Stimulated activated CD4-positive, alpha-beta T cell treated with anti-CD3 and anti-CD28 coated beads, Interleukin-1b, Interleukin-23, amount 100 ng/mL, for 1 hour (primary cell): ENCODE data around the gene VEGFB.

Experiments
- DNase-seq, 2 donors: peaks; one replicate each; pipeline ENCODE4 v3.0.0-alpha.2; 2020; ENCODE audit warnings: low read depth in 2 of 2

The VEGFB gene

DNA sequence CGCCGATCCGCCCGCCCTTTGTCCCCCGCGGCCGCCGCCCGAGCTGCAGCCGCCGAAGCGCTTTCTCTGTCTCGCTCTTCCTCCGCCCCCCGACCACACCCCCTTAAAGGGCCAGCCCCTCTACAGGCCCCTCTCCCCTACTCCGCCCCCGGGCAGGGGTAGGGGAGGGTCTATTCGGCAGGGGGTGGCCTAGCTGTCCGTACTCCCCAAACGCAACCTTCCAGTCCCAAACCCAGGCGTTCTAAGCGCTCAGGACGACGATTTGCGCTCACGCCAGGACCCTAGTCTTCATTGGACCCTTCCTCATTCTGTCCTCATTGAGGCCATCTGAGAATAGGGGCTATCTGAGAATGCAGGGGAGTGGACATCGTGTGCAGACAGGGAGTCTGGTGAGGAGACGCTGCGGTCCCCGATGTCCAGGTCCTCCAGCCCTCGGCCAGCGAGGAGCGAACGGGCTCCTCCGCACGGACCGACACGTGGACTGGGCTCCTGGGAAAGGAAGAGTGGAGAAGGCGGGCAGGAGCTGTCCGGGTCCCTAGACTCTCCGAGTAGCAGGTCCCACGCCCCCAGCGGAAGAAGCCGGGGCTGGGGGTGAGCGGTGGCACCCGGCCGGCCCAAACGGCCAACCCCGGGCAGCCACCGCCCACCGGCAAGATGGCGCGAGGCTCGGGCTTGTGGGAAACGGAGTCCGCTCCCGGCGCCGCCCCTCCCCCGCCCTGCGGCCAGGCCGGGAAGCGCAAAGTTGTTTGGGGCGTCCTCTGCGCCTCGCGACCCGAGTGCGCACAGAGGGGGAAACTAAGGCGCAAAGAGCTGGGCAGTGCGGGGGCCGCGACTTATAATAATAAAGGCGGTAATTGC, 12.7 kb downstream of the VEGFB start, which contains the start of gene PPP1R14B:
PPP1R14B (minus strand) TSS at position 73 of the 858 bp plus-strand sequence. CDS start 270 bp downstream, outside the sequence.
- peak in 1 of 2 donors; percentile 69 for DNase-seq

DNA sequence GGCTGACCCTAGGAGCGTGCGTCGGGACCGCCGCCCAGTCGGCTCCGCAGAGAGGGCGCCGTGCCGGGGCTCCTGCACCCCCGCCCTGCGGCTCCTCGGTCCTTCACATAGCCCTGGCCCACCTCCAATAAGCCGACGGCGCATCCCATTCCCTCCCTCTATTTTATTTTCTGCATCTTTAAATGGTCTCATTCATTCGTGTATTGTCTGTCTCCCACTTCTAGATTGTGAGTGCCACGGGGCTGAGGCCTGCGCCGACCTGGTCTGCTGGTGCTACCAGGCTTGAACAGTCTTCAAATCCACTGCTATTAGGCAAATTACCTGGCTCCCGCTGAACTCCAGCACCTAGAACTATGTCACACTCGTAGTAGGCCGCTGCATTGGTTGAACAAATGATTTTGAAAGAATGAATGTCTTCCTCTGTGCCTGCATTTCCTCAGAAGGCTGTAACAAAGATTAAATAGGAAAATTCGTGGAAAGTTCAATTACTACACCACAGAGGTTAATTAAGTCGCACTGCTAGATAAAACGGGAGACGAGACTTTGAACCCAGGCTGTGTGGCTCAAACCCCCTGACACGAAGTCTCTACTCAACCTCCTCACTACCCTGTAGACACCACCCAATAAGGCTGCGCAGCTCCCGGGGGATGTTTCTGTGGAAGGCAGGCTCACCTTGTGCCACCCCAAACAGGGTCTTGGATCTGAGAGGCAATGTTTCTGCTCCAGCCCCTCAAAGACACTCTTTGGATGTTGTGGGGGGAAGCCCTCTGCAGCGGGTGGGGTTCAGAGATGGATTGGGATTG, 13.5 kb downstream of the VEGFB start:
- no peak for DNase-seq

DNA sequence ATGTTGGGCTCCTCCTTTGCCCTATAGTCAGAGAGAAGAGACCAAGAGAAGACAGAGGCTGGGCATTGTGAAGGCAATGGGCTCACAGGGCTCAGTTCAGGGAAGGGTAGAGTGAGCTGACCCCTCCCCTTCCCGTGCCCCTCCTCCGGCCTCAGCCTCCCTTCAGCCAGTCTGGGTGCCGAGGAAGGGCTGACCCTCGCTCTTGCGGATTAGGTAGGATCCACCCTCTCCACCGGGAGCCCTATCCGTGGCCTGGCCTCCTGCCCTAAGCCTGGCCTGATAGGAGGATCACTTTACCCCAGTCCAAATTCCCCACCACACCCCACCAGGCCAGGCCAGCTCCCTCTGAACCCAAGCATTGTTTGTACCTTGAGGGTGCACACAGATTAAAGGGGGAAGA, 14.2 kb downstream of the VEGFB start:
- no peak for DNase-seq

DNA sequence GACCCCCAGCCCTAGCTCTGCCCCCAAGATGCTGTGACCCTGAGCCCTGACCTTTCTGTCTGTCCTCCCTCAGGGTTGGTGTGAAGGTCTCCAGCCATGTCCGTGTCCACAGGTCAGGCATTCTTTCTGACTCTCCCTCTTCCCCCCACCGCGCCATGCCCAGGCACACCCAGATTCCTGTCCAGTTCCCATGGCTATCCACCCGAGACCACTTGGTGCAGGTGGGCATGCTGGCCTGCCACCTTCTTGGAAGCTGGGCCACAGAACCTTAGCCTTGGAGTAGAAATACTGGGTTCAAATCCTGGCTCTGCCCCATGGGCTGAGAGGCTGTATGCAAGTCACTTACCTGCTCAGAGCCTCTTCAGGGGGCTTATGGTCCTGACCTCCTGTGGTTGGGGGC, 14.7 kb downstream of the VEGFB start:
- DNase-seq = no peak

DNA sequence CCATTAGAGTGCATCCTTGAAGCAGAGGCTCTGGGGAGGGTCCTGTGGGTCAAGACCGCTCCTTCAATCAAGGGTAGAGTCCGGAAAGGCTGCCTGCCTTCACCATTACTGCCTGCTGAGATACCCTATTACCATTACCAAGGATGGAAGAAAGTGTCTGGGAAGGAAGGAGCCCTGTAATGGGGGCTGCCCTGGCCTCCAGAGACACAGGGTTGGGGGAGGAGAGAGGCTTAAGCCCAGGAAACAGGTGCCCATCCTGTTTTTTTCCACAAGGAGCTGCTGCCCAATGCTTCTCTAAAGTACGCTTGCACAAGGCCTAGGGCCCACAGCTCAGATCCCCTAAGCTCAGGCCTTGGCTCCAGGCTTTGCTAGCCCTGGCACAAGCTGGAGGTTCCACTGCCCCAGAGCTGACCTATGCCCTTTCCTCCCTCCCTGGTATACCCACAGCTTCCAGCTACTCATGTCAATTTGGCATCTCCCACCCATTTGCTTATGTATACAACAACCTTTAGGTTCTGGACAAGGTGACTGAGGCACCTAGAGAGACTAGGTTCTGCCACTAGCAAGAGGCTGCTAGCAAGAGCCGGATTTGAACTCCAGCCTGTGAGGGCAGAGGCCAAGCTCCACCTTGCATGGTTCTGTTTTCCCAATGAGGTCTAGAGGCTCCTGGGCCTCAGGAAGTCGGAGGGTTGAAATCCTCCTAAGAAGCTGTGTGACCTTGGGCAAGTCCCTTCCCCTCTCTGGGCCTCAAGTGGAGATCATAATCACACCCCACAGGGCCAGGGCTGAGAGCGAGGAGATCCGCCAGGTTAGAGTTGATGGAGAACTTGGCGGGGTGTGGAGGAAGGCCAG, 15.4 kb downstream of the VEGFB start:
- no peak for DNase-seq

DNA sequence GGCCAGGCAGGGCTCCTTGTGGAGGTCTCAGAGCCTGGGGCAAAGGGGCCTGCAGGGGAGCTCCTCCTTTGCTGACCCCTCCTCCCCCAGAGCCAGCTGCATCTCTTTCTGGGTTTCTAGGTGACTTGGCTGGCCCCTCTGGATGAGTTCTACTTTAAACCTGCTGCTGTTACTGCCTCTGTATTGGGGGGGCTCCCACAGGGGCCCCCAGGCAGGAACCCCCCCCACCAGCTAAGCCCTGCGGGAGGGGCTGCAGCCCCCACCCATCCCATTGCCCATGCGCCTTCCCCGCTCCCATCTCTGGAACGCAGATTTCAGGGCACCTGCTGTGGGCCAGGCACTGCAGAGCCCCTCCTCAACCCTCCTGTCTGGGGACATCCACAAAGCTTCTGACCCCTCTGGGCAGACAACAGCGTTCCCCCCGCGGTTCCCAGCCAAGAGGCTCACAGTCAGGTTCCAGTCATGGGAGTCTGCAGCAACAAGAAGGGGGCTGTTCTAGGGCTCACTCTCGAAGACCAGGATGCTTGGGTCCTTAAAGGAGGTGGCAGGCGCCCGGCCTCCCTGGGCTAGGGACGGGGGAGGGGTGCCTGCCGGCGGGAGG, 16.1 kb downstream of the VEGFB start:
- DNase-seq = no peak

DNA sequence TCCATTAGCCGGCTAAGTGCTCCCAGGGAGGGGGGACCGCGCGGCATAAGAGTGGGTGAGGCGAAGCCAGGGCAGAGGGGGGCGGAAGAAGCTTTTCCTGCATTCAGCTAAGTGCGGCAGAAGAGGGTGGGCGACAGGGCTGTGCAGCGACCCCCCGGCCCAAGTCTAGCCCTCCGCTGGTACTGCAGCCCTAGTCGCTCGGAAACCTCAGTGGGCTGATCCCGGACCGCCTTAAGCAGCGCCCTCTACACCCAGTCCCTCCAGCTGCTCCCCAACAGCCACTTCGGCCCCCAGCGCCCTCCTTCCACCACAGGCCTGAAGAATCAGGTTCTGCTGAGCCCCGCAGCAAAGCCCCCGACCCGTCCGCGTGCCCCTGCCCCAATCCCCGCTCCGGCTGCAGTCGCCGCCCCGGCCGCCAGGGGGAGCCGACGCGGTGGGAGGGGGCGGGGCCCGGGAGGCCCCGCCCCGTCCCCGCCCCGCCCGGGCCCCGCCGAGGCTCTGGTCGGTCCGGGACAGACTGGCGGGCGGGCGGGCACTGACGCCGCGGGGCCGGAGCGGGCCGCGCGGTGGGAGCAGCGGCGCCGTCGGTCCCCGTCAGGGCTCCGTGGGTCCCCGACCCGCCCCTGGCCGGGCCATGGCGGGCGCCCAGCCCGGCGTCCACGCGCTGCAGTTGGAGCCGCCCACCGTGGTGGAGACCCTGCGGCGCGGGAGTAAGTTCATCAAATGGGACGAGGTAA, 16.8 kb downstream of the VEGFB start, which contains the start of gene PLCB3:
PLCB3 (plus strand) TSS at position 515 of the 737 bp plus-strand sequence; CDS start at position 635, 120 bp downstream.
- peak in 1 of 2 donors; percentile 50 for DNase-seq

DNA sequence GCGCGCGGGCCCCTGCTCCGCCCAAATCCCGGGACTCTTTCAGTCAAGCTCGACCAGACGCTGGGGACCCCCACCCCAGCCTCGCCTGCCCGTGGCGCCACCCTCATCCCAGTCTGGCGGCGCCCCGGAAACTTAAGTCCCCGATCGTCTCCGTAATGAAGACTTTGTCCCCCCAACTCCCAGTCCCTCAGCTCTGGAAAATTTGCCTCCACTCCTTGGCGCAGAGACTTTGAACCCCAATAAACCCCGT, 17.3 kb downstream of the VEGFB start:
- DNase-seq = no peak

DNA sequence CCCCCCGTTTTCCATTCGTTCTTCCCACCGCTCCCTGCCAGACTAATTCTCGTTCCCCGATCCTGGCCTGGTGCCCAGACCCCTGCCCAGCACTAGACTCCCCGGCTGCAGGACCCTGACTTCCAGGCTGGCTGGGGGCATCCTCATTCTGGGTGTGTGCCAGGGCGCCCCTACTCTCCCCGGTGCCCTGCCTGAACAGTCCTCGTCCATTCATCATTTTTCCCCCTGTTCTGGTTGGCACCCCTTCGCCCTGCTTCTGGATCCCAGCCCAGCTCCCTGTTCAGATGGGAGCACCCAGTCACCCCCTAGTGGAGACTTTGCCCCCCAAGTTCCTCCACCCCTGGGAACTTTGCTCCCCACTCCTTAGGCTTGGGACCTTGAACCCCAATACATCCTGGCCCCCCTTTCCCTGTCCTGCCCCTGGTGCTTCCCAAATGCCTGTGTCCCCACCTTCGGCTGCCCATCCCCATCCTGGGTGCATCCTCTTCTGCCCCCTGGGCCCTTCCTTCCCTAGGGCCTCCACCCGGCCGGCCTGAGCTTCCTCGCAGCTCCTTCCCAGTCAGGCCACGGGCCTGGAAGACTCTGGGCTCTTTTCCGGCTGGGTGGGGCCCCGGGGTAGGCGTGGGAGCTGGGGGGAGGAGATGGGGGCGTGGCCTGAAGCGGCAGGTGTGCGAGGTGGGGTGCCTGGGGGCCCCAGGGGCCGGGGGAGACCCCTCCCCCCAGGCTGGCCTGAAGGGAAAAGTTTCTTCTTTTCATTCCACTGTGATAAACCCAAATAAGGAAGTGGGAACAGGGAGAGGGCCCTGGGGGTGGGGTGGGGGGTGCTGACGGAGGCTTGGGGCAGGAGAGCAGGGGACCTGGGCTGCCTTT, 17.9 kb downstream of the VEGFB start:
- DNase-seq = no peak

DNA sequence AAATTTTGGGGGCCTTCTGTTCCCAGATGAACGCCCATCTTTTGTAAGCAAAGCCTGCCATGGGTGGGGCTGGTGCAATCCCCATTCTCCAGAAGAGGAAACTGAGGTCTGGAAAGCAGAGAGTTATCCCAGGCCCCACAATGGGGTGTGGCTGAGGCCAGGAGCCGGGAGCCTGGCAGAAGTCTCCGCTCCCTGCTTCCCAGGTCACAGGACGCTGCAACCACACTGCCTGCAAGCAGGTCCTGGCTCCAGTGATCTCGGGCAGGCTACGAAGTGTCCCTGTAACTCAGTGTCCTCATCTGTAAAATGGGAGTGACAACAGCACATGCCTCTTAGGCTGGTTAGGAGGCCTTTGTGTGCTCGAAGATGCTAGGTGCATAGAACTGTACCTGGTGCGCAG, 18.7 kb downstream of the VEGFB start:
- DNase-seq = no peak

DNA sequence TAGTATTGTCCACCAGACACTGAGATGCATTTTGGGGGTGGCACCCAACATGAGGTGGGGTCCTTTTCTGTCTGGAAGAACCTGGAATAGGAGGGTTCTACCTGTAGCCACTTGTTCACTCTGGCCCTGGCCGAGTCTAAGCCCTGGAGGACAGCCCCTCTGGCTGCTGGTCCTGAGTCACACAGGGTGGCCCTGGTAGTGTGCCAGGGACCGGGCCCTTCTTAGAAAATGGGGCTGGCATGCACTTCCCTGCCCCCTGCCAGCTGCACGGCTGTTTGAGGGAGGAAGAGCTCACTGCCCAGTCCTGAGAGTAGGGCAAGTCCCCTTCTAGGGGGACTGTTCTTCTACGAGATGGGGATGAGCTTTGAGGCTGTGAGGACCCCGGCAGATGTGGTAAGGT, 19.1 kb downstream of the VEGFB start:
- DNase-seq = no peak

DNA sequence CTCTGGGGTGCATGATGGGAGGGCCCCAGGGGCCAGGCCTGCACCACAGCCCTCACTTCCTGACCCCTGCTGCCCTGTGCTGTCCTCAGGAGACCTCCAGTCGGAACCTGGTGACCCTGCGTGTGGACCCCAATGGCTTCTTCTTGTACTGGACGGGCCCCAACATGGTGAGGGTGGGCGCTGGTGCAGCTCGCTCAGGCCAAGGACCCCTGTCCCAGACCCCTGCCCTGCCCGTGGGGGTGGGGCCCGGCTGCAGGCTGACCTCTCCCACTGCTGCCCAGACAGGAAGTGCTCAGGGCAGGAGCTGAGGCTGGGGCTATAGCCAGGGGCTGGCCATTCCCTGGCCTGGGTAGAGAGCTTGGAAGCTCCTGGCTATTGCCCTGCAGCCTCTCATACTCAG, 19.9 kb downstream of the VEGFB start:
- DNase-seq = no peak

DNA sequence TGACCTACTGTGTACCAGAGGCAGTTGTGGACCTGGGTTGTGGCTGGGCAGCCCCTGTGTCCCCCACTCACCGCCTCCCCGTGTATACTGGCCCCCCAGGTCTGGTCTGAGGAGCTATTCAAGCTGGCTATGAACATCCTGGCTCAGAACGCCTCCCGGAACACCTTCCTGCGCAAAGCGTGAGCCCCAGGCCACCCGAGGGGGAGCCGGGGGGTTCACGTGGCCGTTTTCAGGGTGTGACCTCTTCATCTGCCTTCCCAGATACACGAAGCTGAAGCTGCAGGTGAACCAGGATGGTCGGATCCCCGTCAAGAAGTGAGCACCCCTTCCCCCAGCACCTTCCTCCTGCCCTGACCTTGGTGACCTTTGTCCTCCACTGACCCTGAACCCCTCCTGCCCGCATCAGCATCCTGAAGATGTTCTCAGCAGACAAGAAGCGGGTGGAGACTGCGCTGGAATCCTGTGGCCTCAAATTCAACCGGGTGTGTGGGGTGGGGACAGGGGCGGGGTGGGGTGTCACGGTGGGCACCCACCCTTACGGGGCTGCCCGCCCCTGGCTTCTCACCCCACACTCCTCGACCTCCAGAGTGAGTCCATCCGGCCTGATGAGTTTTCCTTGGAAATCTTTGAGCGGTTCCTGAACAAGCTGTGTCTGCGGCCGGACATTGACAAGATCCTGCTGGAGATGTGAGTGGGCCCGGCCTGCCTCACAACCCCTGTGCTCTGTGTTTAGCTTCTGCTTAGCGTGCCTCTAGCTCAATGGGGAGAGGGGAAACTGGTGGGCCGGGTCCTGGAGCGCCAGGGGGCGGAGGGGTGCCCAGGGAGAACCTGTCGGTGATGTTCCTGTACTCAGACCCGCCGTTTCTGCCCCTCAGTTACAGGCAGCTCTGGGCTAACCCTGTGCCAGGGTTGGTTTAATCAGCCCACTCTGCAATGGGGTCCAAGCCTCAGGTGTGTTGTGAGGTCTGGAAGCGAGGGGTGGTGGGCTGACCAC, 21.0 kb downstream of the VEGFB start:
- DNase-seq = no peak

DNA sequence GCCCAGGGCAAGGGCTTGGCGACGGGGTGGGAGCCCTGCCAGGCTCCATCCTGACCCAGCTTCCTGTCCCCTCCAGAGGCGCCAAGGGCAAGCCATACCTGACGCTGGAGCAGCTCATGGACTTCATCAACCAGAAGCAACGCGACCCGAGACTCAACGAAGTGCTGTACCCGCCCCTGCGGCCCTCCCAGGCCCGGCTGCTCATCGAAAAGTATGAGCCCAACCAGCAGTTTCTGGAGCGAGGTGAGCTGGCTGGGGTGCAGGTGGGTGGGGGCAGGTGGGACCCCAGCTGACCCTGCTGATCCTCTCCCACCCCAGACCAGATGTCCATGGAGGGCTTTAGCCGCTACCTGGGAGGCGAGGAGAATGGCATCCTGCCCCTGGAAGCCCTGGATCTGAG, 21.9 kb downstream of the VEGFB start:
- DNase-seq = no peak

DNA sequence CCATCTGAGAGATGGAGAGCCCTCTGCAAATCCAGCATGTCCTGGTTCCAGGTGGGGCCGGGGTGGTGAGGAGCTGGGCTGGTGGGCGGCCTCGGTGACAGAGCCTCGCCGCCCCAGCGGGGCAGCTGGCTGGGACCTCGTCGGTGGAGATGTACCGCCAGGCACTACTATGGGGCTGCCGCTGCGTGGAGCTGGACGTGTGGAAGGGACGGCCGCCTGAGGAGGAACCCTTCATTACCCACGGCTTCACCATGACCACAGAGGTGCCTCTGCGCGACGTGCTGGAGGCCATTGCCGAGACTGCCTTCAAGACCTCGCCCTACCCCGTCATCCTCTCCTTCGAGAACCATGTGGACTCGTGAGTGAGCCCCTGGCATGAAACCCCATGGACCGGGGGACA, 24.0 kb downstream of the VEGFB start:
- DNase-seq = no peak

DNA sequence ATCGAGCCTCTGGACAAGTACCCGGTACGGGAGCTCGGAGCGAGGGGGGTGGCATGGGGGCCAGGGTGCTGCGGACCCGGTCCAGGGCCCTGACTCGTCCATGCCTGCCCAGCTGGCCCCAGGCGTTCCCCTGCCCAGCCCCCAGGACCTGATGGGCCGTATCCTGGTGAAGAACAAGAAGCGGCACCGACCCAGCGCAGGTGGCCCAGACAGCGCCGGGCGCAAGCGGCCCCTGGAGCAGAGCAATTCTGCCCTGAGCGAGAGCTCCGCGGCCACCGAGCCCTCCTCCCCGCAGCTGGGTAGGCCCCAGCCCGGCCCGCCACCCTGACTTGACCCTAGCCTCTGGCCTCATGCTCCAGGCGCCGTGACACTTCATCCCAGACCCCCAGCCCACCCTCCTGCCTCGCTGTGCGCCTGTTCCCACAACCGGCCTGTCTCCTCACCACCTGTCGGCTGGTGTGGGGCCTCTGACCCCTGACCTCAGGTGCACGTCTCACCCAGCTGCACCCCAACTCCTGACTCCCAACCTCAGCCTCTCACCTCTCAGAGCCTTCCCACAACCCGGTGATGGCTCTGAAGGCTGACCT, 24.7 kb downstream of the VEGFB start:
- no peak for DNase-seq

DNA sequence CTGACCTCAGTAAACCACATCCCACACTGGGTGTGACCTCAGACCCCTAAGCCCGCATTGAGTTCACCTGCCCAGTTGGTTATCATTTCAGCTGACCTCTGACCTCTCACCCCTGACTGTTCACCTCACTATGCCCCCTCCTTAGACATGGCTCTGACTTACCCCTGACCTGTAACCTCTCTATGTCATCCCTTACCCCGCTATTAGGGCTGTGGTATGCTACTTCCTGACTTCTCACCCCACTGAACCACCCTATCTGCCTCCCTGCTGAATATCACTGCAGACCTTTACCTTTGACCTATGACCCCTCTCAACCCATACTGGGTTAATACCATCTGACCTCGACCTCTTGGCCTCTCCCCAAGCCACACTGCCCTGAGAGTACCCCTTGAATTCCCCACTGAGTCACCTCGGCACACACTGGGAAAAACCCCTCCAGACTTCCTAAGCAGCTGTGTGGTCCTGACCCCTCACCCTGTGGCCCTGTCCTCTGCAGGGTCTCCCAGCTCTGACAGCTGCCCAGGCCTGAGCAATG, 25.2 kb downstream of the VEGFB start:
- DNase-seq = no peak

DNA sequence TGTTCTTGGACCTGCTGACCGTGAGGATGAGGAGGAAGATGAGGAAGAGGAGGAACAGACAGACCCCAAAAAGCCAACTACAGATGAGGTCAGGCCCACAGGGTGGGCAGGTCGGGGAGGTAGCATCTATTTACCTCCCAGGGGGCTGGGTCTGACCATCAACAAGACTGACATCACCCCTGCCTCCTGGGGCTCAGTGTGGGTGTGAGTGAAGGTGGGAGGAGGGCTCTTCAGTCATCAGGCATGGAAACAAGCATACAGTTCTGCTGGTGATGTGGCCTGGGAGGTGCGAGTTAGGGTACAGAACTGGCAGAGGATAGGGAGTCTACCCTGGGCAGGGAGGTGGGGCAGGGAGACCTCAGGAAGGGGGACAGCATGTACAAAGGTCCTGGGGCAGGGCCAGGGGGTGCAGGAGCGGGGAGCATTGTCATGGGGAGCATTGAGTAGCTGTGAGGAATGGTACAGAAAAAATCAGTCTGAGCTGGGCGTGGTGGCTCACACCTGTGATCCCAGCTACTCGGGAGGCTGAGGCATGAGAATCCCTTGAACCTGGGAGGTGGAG, 25.8 kb downstream of the VEGFB start:
- no peak for DNase-seq
